Ramos (cell line): ENCODE results near the gene MAPKAP1.
"Not testable (repeated sequence)": the region's sequence is repeated elsewhere in the genome, so short reads cannot be mapped to it uniquely, and the experiment has no call there.

Source experiments
- in situ Hi-C: fragments of 300-500 bp; cut with MboI; formaldehyde crosslinking; loops from one replicate; pipeline ENCODE4 v1.14.3; 2022; ENCODE audit warnings: low sequenced_read_pairs; ENCODE audit not compliant: unreplicated experiment

MAPKAP1 gene

GRCh38 chr9:125739436-125739835, 32.4 kb upstream of the MAPKAP1 start:
- in situ Hi-C loops: no loop called here

DNA sequence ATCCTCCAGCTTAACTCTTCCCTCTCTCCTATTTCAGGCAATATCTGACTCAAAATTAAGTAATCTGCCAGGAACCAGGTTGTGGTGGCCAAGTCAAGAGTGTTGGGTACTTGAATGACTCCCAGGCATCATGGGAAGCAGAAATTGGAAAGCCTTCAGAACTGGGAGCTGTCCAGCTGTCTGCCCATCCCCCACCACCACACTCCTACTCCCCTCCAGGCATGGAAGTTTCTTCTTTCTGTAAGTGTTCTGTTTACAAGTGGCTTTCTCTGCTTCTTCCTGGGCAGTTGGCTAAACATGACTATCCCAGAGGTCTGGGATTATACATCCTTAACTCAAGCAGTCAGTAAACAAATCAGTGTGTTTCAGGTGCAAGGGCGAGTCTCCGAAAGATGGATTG, 25.6 kb upstream of the MAPKAP1 start:
- in situ Hi-C loops: no loop called here

DNA sequence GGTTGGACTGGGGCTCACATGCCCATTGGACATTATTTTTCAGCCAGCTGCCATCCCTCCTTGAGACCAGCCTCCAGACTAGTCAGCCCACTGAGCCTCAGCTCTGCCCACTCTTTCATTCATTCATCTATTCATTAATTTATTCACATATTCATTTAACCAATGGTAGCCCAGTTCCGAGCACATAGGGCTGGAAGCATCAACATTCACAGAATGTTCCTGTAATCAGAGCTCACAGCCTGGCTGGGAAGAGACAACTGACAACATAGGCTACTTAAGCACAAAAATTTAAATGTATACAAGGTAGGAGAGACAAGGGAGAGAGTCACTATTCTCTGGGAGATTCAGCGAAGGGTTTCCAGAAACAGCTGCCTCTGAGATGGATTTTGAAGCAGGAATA, 23.2 kb upstream of the MAPKAP1 start:
- in situ Hi-C loops: no loop called here

GRCh38 chr9:125726456-125727132, 19.6 kb upstream of the MAPKAP1 start:
- in situ Hi-C loops: no loop called here

GRCh38 chr9:125707472-125707804, 430 bp upstream of the MAPKAP1 start:
- in situ Hi-C loops: no loop called here

- in situ Hi-C loops: no loop called here
These were observed 1.1 kb downstream of the MAPKAP1 start for GRCh38 chr9:125705893-125706292.

DNA sequence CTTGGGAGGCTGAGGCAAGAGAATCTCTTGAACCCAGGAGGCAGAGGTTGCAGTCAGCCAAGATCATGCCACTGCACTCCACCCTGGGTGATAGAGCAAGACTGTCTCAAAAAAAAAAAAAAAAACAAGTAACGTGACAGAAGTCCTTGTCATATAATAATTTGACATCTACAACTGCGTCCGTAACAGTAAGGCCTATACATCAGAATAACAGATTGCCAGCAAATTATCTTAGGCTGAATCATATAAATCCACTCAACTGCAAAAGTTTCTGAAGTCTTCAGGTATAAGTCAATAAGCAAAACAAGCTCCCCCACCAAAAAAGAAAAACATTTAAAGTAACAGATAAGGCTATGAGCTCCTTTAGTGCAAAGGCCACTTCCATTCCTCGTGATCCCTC, 3.3 kb downstream of the MAPKAP1 start:
- in situ Hi-C loops: no loop called here

DNA sequence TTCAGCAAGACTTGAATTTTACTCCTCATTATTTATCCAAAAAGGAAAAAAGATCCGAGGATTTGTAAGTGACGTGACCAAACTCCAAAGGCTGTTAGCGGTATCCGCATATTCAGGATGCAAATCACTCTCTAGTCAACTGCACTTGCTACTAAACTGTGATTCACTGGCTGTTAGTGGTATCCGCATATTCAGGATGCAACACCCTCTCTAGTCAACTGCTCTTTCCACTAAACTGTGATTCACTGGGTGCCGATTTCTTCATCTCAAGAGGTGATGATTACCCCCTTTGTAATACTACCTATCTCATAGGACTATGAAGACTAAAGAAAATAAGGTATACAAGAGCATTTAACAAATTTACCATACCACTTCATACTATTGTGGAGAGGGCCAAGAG, 5.7 kb downstream of the MAPKAP1 start:
- in situ Hi-C loops: no loop called here

DNA sequence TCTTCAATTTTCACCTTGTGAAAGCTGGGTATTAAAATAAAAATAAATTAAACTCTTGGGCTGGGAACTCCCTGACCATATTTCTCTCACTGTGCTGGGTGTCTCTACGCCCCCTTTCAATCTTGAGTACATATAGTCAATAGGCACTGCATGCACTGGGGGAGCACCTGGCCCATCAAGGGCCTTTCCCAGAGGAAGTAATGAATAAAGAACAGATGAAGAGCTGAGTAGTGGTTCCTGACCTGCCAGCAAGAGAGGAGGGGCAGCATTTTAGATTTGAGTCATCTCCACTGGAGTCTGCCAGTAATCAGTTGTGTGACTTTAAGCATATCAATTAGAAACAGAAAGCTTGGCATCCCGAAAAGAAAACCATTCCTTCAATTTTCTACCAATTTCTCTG, 6.2 kb downstream of the MAPKAP1 start:
- in situ Hi-C loops: no loop called here

DNA sequence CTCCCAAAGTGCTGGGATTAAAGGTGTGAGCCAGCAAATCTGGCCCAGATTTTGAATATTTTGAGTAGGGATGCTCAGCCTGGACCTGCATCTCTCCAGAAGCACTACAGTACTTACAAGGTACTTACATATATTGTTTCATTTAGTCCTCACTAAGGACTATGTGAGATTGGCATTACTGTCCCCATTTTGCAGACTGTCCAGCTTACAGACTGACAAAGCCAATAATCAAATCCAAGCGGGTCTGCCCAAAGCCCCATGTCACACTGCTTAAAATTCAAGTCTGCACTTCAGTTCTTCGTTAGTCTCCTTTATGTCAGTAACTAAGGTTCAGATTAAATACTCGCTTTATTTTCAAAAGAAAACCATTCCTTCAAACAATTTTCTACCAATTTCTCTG, 7.1 kb downstream of the MAPKAP1 start:
- in situ Hi-C loops: no loop called here

GRCh38 chr9:125696106-125696647, 10.8 kb downstream of the MAPKAP1 start:
- in situ Hi-C loops: no loop called here

GRCh38 chr9:125695548-125695947, 11.5 kb downstream of the MAPKAP1 start:
- in situ Hi-C loops: not testable (repeated sequence)

GRCh38 chr9:125694478-125694877, 12.5 kb downstream of the MAPKAP1 start:
- in situ Hi-C loops: no loop called here

DNA sequence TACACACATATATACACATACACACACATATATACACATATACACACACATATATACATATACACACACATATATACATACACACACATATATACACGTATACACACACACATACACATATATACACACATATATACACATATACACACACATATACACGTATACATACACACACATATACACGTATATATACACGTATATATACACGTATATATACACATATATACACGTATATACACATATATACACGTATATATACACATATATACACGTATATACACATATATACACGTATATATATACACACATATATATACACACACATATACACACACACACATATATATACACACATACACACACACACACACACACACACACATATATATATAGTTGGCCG, 13.5 kb downstream of the MAPKAP1 start:
- in situ Hi-C loops: not testable (repeated sequence)

- in situ Hi-C loops: no loop called here
These were observed 15.1 kb downstream of the MAPKAP1 start for GRCh38 chr9:125691869-125692268.

DNA sequence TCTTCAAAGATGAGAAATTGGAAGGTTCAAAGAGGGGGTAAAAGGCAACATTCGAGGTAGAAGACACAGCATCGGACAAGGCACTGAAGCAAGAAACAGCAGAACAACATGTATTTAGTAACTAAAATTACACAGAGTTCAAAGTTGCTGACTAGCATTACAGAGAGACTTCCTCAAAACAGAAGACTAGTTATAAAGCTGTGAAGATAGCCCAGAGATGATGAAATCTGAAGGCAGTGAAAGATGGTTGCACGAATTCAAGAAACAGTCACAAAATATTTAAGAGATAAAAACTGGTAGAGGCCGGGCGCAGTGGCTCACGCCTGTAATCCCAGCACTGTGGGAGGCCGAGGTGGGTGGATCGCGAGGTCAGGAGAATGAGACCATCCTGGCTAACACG, 16.3 kb downstream of the MAPKAP1 start:
- in situ Hi-C loops: no loop called here

DNA sequence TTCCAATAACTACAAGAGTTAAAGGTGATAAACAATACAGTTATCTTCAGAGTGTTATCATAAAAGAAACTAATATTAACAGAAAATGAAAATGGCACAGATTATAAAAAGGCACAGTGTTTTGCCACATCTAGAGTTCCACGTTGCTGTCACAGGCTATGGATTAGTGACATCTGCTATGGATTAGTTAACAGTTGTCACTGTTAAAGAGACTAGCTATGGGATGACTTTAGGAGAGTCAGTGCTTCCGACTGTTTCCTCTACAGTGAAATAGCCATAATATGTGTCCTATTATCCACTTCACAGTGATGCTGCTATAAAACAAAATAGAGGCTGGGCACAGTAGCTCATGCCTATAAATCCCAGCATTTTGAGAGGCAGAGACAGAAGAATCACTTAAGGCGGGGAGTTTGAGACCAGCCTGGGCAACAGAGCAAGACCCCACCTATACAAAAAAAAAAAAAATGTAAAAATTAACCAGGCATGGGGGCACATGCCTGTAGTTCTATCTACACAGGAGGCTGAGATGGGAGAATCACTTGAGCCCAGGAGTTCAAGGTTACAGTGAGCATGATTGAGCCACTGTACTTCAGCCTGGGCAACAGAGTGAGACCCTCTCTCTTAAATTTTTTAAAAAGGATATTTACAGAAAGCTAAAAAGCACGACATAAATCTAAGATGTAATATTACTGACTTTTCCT, 19.7 kb downstream of the MAPKAP1 start:
- in situ Hi-C loops: no loop called here

- in situ Hi-C loops: no loop called here
These were observed 21.8 kb downstream of the MAPKAP1 start for GRCh38 chr9:125685167-125685566.

- in situ Hi-C loops: no loop called here
These were observed 23.5 kb downstream of the MAPKAP1 start for GRCh38 chr9:125683486-125683885.

DNA sequence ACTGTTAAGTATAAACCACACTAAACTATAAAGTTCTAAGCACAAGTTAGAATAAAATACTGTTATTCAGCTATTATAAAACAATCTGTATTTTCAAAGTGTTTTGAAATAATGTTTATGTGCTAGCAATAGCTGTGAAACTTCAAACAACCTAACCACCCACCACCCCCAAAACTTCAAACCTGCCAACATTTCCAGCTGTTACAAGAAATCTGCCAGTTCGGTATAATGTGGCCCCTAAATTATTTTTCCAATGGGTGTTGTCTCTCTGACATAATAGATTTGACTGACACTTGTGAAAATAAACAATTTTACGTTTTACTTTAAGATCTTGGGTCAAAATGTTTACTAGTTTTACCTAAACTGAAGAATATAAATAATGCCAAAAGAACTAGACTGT, 24.7 kb downstream of the MAPKAP1 start:
- in situ Hi-C loops: no loop called here

- in situ Hi-C loops: no loop called here
These were observed 25.4 kb downstream of the MAPKAP1 start for GRCh38 chr9:125681657-125682056.

DNA sequence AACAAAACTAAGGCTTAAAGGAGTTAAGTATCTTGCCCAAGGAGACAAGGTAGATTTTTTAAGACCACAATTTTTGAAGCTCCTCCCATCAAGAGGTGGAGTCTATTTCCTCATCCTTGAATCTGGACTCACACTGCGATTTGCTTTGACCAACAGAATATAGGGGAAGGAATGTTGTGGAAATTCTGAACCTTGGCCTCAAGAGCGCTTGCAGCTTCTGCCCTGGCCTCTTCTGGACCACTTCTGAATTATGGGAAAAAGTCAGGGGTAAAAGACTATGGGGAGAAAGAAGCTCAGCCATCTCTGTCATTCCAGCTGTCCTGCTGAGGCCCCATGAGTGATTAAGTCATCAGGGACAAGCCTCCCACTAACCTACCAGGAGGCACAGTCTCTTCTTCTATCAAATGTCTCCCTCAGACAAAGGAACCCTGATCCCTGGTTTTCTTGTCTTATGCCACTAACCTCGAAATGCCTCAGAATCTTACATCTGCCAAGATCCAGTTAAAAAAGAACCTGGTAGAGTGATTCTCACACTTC, 25.9 kb downstream of the MAPKAP1 start:
- in situ Hi-C loops: no loop called here
